ENCODE measurements around the gene BBS5.
"Not testable (repeated sequence)": the region's sequence is repeated elsewhere in the genome, so short reads cannot be mapped to it uniquely, and the experiment has no call there.

BBS5 gene

DNA sequence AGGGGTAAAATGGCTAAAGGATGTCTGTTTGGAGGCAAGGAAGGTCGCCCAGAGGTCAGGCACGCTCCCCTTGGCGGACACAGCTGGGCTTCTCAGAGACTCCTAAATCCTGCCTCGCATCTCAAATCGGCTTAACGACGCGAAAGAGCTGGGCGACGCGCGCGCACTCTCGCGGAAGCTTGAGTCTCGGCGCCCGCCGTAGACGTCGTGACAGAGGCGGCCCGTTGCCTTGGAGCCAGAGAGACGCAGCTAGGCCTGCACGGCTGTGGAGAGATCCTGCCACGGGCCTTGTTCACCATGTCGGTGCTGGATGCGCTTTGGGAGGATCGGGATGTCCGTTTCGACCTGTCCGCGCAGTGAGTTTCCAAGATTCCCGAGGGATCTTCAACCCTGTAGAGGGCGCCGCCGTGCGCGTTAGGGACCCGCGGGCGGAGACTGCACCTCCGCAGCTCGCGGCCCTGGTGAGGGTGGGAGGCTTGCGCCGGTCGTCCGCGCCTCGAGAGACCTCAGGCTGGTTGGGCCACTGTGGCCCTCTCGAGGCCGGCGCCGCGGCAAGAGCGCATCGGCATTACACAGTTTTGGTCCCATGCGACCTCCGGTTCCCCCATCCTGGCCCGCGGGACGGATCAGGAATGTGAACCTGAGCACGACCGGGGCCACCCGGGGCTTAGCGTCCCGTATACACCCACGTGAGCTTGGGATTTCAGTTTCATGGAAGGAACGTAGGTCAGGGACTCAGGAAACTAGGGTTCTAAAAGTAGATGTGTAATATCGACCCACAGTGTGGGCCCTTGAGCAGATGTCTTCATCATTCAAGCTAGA lies at the start of gene BBS5:
TSS of gene BBS5 (plus strand) at position 238 of the 822 bp plus-strand sequence. CDS start at position 298, 60 bp downstream.
- DNase-seq (ENCODE audit: low read depth in 2 of 2) = peak; percentile 27 to 39

DNA sequence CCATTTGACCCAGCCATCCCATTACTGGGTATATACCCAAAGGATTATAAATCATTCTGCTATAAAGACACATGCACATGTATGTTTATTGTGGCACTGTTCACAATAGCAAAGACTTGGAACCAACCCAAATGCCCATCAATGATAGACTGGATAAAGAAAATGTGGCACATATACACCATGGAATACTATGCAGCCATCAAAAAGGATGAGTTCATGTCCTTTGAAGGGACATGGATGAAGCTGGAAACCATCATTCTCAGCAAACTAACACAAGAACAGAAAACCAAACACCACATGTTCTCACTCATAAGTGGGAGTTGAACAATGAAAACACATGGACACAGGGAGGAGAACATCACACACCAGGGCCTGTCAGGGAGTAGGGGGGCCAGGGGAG lies 47.5 kb upstream of the BBS5 start:
- DNase-seq (ENCODE audit: low read depth in 2 of 2) = not testable (repeated sequence)

DNA sequence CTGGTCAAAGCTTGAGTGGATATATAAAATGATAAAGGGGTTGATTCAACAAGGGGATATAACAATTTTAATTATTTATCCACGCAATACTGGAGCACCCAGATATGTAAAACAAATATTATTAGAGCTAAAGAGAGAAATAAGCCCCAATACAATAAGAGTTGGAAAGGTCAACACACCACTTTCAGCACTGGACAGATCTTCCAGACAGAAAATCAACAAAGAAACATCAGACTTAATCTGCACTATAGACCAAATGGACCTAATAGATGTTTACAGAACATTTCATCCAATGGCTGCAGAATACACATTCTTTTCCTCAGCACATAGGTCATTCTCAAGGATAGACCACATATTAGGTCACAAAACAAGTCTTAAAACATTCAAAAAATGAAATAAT lies 45.1 kb upstream of the BBS5 start:
- not testable (repeated sequence) for DNase-seq (ENCODE audit: low read depth in 2 of 2)

DNA sequence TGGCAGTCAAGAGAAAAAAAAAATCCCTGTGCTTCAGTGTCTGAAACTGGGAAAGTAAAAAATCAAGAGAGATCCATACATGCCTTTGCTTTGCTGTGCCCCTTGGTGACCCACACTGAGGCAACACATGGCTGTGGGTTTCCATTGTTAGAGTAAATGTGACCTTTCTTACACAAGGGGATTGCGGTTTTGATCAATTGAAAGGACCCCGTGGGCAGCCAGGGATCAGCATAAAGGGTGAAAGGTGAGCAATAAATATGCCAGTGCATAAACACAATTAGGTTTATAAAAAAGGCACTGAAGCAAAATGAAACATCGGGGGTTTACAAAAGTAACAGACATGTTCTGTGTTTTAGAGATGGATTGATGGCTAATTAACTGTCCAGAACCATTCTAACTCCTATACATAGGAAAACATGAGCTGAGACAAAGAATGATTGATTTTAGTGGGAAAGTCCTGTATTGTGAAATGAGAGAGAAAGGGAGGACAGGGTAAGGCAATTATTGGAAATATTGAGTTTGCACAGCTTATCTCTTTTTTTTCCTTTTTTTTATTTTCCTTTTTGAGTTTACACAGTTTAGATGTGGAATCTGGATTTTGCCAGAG lies 40.7 kb upstream of the BBS5 start:
- DNase-seq (ENCODE audit: low read depth in 2 of 2) = no peak

DNA sequence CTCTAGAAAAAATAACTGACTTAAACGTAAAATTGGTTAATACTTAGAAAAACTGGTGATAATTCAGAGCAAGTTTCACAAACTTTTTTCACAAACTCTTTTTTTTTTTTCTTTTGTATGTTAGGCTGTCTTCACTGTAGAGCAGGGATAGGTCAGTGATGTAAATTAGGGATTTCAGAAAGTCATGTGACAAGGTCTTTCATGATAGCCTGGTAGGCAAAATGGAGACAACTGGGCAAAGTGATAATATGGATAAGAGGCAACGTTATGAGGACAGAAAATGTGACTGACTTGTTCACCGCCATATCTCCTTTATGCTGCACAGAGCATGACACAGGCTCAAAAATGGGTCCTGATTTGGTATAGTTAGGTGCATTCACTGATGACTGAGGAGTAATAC lies 39.4 kb upstream of the BBS5 start:
- DNase-seq (ENCODE audit: low read depth in 2 of 2) = no peak

DNA sequence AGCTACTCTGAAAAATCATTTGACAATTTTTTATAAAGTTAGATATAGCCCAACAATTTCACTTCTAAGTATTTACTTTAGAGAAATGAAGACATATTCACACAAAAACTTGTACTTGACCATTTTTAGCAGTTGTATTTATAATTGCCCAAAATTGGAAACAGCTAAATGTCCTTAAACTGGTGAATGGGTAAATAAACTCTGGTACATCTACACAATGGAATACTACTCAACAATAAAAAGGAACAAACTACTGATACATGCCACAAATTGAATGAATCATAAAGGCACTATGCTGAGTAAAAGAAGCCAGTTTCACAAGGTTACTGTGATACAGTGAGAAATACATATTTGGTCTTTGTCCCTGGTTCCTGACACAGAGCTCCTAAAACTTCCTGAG lies 32.8 kb upstream of the BBS5 start:
- DNase-seq (ENCODE audit: low read depth in 2 of 2) = no peak

DNA sequence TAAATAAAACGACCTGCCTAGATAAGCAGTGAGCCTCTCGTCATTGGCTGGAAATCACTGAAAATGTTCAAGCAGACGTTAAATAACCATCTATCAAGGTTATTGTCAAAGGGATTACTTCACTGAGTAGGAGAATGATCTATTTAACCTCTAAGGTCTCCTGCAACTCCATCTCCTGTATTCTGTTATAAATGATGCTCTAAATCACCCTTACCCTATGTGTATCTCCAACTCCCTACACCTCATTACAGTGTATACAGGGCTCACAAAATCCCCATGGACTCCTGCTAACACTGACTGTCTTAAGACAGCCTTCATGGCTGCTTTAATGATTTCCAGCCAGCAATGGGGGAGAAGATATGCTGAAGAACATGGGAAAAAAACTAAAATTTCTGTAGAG lies 31.0 kb upstream of the BBS5 start:
- DNase-seq (ENCODE audit: low read depth in 2 of 2) = no peak

DNA sequence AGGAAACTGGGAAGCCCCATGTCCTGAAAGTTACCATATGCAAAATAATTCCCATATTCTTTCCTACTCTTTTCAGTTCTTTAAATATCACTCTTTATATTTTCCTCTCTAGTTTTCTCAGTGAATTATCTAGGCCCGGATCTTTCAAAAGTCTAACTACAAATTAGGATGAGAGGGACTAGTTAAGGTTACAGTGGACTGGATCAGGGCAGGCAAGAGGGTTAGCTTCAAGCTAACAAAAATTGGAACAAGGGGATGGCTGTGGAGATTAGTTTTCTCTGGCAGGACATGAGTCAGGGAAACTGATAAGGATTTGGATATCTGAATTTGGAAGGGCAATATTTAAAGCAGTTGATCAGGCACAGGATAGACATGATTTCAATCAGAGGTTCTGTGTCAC lies 30.4 kb upstream of the BBS5 start:
- no peak for DNase-seq (ENCODE audit: low read depth in 2 of 2)

DNA sequence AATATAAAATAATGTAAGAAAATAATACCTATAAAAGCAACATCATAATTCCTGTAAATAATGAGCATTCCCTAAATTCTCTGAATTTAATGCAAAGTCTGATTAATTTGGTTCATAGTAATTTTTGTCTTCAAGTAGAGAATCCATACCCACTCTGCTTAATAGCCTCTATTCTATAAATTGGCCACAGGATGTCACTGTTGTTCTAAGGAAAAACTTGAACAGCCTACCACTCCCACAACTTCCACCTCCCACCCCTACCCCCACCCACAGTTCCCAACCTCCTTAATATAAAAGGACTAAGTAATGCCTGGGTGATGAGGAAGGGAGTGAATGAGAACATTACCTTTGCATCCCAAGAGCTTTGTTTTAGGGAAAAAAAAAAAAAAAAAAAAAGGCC lies 27.2 kb upstream of the BBS5 start:
- no peak for DNase-seq (ENCODE audit: low read depth in 2 of 2)

DNA sequence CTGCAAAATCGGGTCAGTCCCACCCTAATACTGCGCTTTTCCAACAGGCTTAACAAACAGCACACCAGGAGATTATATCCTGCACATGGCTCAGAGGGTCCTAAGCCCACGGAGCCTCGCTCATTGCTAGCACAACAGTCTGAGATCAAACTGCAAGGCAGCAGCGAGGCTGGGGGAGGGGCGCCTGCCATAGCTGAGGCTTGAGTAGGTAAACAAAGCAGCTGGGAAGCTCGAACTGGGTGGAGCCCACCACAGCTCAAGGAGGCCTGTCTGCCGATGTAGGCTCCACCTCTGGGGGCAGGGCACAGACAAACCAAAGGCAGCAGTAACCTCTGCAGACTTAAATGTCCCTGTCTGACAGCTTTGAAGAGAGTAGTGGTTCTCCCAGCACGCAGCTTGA lies 26.2 kb upstream of the BBS5 start:
- DNase-seq (ENCODE audit: low read depth in 2 of 2) = not testable (repeated sequence)

DNA sequence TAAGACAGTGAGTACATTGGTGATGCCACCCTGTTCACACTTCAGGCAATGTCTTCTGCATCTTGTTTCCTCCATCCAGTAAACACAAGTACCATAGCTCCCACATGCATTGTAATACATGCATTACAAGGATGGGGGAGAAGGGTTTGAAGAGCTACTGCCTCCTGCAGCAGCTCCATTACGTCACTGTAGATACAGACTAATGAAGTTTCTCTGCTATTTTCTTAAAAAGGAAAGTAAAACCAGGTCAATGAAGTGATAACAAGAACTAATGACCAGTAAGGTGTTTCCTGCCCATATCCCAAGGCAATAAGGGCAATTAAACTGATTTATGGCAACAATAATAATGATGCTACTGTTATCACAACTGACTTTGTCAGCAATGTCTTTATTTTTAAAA lies 18.2 kb upstream of the BBS5 start:
- no peak for DNase-seq (ENCODE audit: low read depth in 2 of 2)

DNA sequence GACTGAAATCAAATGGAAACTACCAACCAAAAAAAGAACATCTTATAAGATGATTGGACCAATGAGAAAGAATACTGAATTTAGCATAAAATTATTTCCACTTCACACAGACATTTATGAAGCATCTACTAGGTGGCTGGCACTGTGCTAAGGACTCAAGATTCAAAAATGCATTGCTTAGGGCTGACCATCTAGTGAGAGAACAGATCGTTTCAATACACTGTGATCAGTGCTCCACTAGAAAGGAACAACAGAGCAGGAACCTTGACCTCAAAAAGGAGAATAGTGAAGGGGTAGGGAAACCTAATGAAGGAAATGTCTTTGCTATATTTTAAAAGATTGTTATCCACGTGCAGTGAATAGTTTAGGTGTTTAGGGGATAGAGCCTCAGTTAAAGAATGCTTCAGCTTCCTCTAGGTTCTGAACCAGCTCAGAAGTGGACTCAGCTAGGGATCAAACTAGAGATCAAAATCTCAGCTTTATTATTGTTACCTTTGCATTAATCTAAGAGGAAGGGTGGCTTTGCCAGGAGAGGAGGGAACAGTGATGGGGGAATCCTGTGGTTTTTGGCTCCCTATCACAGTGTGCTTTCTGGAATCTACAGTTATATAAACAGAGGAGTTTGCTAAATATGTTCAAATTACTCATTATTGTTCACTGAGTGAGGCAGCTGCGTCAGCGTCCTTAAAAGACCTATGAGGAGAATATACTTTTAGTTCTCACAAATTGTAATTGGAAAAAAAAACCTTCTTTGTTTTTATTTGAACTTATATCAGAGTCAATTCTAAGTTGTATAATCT lies 16.2 kb upstream of the BBS5 start:
- no peak for DNase-seq (ENCODE audit: low read depth in 2 of 2)

DNA sequence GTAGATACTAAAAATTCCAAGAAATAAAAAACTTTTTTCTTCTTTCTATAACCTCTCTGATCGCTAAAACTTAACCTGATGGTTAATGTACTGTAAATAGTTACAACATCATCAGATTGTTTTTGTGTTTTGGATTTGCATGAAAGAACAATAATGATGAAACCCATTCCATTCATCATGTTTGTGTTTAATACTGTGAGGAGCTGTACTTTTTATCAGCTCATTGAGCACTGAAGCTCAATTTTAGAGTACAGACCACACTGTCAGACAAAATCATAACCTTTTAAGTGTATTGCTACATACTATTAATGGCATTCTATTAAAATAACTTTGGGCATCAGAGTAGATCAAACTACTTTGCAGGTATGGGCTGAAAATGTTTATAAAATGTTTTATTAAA lies 14.8 kb upstream of the BBS5 start:
- DNase-seq (ENCODE audit: low read depth in 2 of 2) = no peak

DNA sequence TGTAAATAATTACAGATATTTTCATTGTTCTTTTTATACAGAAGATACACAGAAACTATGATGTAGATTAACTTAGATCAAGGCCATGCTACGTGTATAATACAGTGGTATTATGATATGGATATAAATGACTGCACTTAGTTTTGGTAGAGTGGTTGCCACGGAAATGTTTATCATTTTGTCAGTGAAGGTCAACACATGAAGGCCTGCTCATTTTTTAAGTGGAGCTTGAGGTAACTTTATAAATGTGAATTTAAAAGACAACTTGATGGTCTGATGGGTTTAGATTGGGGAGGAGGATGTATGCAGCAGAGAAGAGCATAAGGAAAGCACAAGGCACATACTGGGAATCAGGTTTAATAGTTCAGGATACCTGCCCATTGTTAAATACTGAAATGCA lies 14.4 kb upstream of the BBS5 start:
- DNase-seq (ENCODE audit: low read depth in 2 of 2) = no peak

DNA sequence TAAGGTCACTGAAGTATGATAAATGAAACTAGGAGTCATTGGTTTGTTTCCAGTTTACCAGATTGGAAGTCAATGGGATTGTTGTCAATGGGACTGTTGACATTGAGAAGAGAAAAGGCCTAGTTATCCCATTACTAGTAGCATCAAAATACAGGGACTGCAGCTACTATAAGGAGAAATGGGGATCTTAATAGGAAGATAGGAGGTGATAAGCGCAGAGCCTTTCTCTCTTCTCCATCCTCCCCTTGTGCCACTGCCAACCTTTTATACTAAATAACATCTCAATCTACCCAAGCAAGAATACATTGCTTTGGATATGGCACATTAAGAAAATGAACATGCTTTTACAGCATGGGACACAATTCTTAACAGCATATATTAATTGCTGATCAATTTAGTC lies 10.5 kb upstream of the BBS5 start:
- DNase-seq (ENCODE audit: low read depth in 2 of 2) = no peak

DNA sequence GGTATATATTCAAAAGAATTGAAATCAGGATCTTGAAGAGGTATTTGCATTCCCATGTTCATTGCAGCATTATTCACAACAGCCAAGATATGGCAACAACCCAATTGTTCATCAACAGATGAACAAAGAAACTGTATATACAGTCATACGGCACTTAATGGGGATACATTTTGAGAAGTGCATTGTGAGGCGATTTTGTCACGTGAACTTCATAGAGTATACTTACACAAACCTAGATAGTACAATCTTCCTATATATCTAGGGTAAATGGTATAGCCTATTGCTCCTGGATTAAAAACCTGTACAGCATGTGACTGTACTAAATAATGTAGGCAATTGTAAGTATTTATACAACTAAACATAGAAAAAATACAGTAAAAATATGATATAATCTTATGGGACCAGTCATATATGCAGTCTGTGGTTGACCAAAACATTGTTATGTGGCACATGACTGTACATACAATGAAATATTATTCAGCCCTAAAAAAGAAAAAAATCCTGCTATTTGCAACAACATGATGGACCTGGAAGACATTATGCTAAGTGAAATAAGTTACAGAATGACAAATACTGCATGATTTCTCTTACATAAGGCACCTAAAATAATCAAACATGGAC lies 9.2 kb upstream of the BBS5 start:
- no peak for DNase-seq (ENCODE audit: low read depth in 2 of 2)

DNA sequence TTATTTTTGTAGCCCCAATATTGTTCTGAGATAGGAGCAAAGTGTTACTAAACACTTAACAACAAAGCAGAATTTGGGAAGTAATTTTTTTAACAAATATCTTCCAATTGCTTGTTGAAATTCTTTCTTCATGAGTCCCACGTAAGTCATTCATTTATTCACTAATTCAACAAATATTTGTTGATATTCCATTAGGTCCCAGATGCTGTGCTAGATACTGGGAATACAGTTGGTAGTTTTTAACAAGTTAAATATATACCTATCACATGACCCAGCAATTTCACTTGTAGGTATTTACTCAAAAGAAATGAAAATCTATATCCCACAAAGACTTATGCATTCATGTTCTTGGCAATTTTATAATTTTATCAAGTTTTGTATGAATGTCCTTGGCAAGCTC lies 7.0 kb upstream of the BBS5 start:
- no peak for DNase-seq (ENCODE audit: low read depth in 2 of 2)

DNA sequence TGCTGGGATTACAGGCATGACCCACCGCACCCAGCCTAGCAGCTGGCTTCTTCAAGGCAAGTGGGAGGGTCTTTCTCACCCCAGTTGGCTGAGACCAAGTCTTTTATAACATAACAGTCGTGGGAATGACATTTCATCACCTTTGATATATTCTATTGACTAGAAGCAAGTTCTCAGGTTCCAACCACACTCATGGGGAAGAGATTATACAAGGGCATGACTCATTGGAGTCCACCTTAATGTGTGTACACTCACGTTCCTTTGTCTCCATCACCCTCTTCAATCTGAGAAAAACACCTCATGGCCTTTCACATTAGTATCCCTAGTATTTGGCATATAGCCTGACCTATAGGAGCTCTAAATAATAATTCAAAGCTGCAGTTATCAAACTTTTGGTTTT lies 2.8 kb upstream of the BBS5 start:
- no peak for DNase-seq (ENCODE audit: low read depth in 2 of 2)

DNA sequence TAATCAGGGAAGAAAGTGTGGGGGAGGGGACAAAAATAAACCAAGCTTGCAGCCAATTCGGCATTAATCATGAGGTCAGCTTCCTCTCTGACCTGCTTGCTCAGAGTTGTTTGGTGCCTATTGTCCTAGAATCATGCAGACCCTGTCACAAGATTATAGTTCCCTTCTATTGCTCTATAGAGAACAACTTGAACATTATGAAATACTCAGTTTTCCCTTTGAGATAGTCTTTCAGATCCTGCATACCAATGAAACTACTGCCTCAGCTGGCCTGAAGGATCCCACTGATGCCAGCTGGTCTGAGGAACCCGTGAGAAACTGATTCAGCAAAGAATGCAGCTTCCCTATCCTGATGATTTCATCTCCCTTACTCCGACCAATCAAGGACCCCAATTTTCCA lies 955 bp upstream of the BBS5 start:
- no peak for DNase-seq (ENCODE audit: low read depth in 2 of 2)

DNA sequence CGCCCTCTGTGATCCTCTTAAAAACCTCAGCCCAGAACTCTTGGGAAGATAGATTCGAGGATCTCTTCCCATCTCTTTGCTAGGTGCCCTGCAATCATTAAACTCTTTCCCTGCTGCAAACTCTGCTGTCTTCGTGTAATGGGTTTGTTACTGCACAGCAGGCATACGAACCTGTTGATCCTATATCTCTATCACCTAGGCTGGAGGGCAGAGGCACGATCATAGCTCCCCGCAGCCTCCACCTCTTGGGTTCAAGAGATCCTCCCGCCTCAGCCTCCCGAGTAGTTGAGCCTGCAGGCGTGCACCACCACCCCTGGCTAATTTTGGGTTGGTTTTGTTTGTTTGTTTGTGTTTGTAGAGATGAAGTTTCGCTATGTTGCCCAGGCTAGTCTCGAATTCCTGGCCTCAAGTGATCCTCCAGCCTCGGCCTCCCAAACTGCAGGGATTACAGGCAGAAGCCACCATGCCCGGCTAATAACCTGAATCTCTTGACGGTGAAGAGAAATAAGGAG lies 493 bp upstream of the BBS5 start:
- DNase-seq (ENCODE audit: low read depth in 2 of 2) = no peak

DNA sequence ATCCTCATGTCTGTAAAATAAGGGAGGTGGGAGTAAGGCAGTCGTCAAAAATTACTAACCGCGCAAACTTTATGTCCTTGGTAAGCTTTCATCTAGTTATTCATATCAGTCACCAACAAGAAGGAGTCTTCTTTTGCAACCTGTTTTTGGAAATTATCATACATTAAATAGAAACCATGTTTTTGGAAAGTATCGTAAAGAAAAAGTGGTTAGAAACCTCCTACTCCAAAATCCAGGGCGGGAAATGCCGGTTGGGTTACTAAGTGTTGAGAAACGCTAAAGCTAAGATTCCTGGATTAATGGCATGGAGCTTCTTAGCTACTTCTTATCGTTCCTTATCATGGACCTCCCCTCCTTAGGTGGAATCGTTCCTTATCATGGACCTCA lies 778 bp downstream of the BBS5 start:
- no peak for DNase-seq (ENCODE audit: low read depth in 2 of 2)

DNA sequence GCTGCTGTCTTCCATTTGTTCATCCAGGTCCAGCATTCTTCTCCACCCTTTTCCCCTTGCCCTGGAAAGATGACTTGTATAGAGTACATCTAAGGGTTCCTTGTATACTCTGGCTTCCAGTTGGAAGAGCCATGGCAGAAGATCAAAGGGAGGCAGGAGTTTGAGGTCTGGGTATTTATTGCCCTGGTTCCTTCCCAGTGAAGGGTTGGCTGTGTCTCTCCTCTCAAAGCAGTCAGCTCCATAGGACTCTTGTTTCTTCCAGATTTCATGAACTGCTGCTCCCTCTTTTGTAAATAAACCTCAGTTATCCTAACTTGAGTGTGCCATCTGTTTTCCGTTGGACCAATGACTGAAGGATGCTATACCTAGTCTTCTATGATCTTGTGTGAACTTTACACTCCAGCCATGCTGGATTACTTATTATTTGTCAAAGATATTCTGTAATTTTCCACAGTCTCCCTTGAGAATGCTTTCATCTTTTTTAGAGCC lies 6.4 kb downstream of the BBS5 start:
- no peak for DNase-seq (ENCODE audit: low read depth in 2 of 2)
